ENCODE data around the gene USP36. TPM values are rescaled to one million over a fixed set of nuclear protein-coding genes. Genes with fewer than 3 reads are reported as not detected.

USP36 gene
- total and polyA plus RNA-seq, 9 of the 15 experiments (the other 6 are each of a cell fraction or from before 2014, with no cell fraction given) = 6.4 to 72.8 (median 22.5) TPM

GRCh38 chr17:78883089-78883532 lies 42.5 kb upstream of the USP36 start (continued):
- TF ChIP-seq PHF8 (IDR thresholded peaks at IDR 0.05; ENCODE audit: borderline replicate concordance, low read length) (peak; percentile 12; the same call in 1 of the 2 replicates), ATF3 (IDR thresholded peaks at IDR 0.05) (peak; percentile 67), ATF3 (CRISPR knock-in tag; conservative IDR thresholded peaks at IDR 0.05) (no peak), CBFA2T3 (IDR thresholded peaks at IDR 0.05) (0 out of 2 replicates have a peak, but pooled peaks have one; percentile 7), ZNF766 (CRISPR knock-in tag; conservative IDR thresholded peaks at IDR 0.05) (0 out of 2 replicates have a peak, but pooled peaks have one; percentile 50), RCOR1 (IDR thresholded peaks at IDR 0.05; ENCODE audit: borderline replicate concordance in 1 of 2, low read depth in 2 of 2, low read length in 2 of 2) (0 out of 4 replicates have a peak, but pooled peaks of 1 of the 2 experiments have one; percentile 29), ETV5 (CRISPR knock-in tag; IDR thresholded peaks at IDR 0.05; ENCODE audit: low read depth) (no peak; the same call in 1 of the 2 replicates), RBFOX2 (IDR thresholded peaks at IDR 0.05; ENCODE audit: low read depth, low read length) (0 out of 2 replicates have a peak, but pooled peaks have one; percentile 42), ARID3B (CRISPR knock-in tag; IDR thresholded peaks at IDR 0.05; ENCODE audit: borderline replicate concordance) (no peak), NR2C2 (CRISPR knock-in tag; IDR thresholded peaks at IDR 0.05) (no peak), NR2C2 (tag; IDR thresholded peaks at IDR 0.05) (peak; percentile 77), L3MBTL2 (IDR thresholded peaks at IDR 0.05) (no peak), ZNF311 (CRISPR knock-in tag; IDR thresholded peaks at IDR 0.05) (no peak), SMARCC2 (IDR thresholded peaks at IDR 0.05; ENCODE audit: low read depth) (no peak), BRCA1 (IDR thresholded peaks at IDR 0.05) (no peak), BRCA1 (CRISPR knock-in tag; IDR thresholded peaks at IDR 0.05) (no peak), GABPB1 (CRISPR knock-in tag; IDR thresholded peaks at IDR 0.05) (peak; percentile 79; the same call in 1 of the 2 replicates), ZNF274 (IDR thresholded peaks at IDR 0.05; ENCODE audit: borderline replicate concordance, low read depth, low read length) (no peak), NR2C1 (IDR thresholded peaks at IDR 0.05) (no peak; the same call in 1 of the 2 replicates), NR2C1 (tag; IDR thresholded peaks at IDR 0.05) (peak; percentile 76), VEZF1 (CRISPR knock-in tag; IDR thresholded peaks at IDR 0.05) (peak; percentile 73), POLR3A (IDR thresholded peaks at IDR 0.05; ENCODE audit: borderline replicate concordance, extremely low read depth, insufficient read depth, insufficient read length) (no peak), SMC3 (conservative IDR thresholded peaks at IDR 0.05; ENCODE audit: insufficient read depth, low read depth, low read length) (no peak), MCM3 (IDR thresholded peaks at IDR 0.05) (no peak), TEAD2 (tag; IDR thresholded peaks at IDR 0.05) (peak; percentile 66), CXXC5 (CRISPR knock-in tag; IDR thresholded peaks at IDR 0.05) (no peak), POU5F1 (IDR thresholded peaks at IDR 0.05; ENCODE audit: borderline replicate concordance, low read depth, low read length, partially characterized antibody) (no peak), NRF1 (conservative IDR thresholded peaks at IDR 0.05 in 1 of 2, IDR thresholded peaks at IDR 0.05 in 1 of 2) (peak; percentile 39 to 49; a peak in 3 of 4 replicates)

Data from K562 (cell line).